ENCODE measurements around the gene WDR27. TPM values are rescaled to one million over a fixed set of nuclear protein-coding genes. Genes with fewer than 3 reads are reported as not detected.

The WDR27 gene
- total RNA-seq, 1 donor from 2014 or later, result 41.5 TPM

- H3K4me3 ChIP-seq, result peak overlapping the region; percentile 71 to 89
- H3K36me3 ChIP-seq, result no peaks in the 10 kb centered on the region
- TF ChIP-seq POLR2A (IDR thresholded peaks at IDR 0.05), result no peak
- TF ChIP-seq POLR2AphosphoS5 (IDR thresholded peaks at IDR 0.05; ENCODE audit: insufficient read depth in 1 of 2, low read depth in 1 of 2), result no peak
- TF ChIP-seq CTCF (IDR thresholded peaks at IDR 0.05), result no peak
- H3K9me3 ChIP-seq, result no peaks in the 10 kb centered on the region
- peak overlapping the region; percentile 95 for H3K27ac ChIP-seq
- DNase-seq (ENCODE audit: extremely low spot score in 2 of 2), result no peak
- intact Hi-C loops (cut with DNase I), result no loop called here
- no peaks in the 10 kb centered on the region for H3K27me3 ChIP-seq
- peaks cover 41% of the 10 kb centered on the region for H3K4me1 ChIP-seq
Measured at GRCh38 chr6:169722362-169723199, 20.8 kb upstream of the WDR27 start.

DNA sequence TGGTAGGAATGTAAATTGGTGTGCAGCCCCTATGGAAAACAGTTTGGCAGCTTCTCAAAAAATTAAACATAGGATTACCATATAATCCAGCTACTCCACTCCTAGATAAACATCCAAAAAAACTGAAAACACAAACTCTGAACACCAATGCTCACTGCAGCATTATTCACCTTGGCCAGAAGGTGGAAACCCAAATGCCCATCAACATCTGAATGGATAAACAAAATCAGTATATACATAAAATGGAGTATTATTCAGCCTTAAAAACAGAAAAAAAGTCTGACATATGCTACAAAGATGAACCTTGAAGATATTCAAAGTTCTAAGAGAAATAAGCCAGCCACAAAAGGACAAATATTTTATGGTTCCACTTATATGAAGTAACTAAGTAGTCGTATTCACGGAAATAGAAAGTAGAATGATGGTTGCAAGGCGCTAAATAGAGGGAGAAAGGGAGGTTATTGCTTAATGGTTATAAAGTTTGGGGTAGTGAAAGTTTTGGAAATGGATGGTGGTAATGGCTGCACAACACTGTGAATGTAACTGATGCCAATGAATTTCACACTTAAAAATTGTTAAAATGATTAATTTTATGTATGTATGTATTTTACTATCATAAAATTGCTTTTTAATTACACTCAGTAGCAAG, 18.5 kb upstream of the WDR27 start:
- H3K27ac ChIP-seq, result no peak overlapping the region
- DNase-seq (ENCODE audit: extremely low spot score in 2 of 2), result no peak
- peaks cover 36% of the 10 kb centered on the region for H3K4me1 ChIP-seq
- TF ChIP-seq POLR2AphosphoS5 (IDR thresholded peaks at IDR 0.05; ENCODE audit: insufficient read depth in 1 of 2, low read depth in 1 of 2) (no peak), CTCF (IDR thresholded peaks at IDR 0.05) (no peak), POLR2A (IDR thresholded peaks at IDR 0.05) (no peak)
- no peak overlapping the region for H3K4me3 ChIP-seq
- H3K9me3 ChIP-seq, result no peaks in the 10 kb centered on the region
- no peaks in the 10 kb centered on the region for H3K27me3 ChIP-seq
- intact Hi-C loops (cut with DNase I), result no loop called here
- peaks cover 0 to 16% of the 10 kb centered on the region in 2 donors for H3K36me3 ChIP-seq

DNA sequence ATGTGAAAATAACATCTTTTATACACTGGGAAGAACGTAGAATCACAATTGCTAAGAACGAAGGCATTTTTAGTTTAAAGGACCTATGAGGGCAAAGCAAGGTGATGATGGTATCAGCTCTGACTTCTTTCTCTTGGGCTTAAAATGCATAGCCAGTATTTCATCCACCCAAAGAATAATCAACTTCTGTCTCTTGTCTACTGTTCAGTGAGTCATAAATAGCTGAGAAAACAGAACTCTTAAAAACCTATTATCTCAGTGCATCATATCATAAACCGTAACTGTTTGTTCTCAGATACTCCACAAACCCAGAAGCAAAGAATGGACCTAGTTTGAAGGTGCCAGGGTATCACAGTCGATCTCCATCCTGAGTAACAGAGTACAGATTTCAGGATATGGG, 17.3 kb upstream of the WDR27 start:
- Histone ChIP-seq H3K4me3 (no peak overlapping the region), H3K27me3 (no peaks in the 10 kb centered on the region), H3K9me3 (no peaks in the 10 kb centered on the region), H3K4me1 (peaks cover 33% of the 10 kb centered on the region), H3K36me3 (peaks cover 0 to 28% of the 10 kb centered on the region in 2 donors), H3K27ac (no peak overlapping the region)
- no peak for DNase-seq (ENCODE audit: extremely low spot score in 2 of 2)
- no peak for TF ChIP-seq POLR2A (IDR thresholded peaks at IDR 0.05)
- TF ChIP-seq CTCF (IDR thresholded peaks at IDR 0.05), result no peak
- no peak for TF ChIP-seq POLR2AphosphoS5 (IDR thresholded peaks at IDR 0.05; ENCODE audit: insufficient read depth in 1 of 2, low read depth in 1 of 2)
- intact Hi-C loops (cut with DNase I), result no loop called here

- TF ChIP-seq POLR2A (IDR thresholded peaks at IDR 0.05) (no peak), POLR2AphosphoS5 (IDR thresholded peaks at IDR 0.05; ENCODE audit: insufficient read depth in 1 of 2, low read depth in 1 of 2) (no peak), CTCF (IDR thresholded peaks at IDR 0.05) (no peak)
- DNase-seq (ENCODE audit: extremely low spot score in 2 of 2), result no peak
- H3K36me3 ChIP-seq, result peaks cover 0 to 61% of the 10 kb centered on the region in 2 donors
Measured at GRCh38 chr6:169714595-169714994, 12.8 kb upstream of the WDR27 start.

DNA sequence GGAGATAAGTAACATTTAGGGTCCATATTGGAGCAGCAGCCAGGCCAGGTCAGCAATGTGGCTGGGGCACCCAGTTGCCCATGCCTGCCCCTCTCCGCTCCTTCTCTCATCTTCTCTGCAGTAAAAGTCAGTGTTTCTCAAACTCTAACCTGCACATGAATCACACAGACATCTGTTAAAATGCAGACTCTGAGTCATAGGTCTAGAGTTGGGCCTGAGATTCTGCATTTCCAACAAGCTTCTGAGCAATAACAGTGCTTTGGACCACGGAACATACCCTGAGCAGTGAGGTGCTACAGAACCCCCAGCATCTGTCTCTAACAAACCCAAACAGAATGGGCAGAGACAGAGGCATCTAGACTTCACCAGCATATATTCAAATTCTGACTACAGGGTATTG, 12.3 kb upstream of the WDR27 start:
- Histone ChIP-seq H3K9me3 (no peaks in the 10 kb centered on the region), H3K27me3 (no peaks in the 10 kb centered on the region), H3K27ac (no peak overlapping the region), H3K4me1 (peaks cover under 1% of the 10 kb centered on the region), H3K36me3 (peaks cover 0 to 62% of the 10 kb centered on the region in 2 donors), H3K4me3 (no peak overlapping the region)
- DNase-seq (ENCODE audit: extremely low spot score in 2 of 2), result no peak
- intact Hi-C loops (cut with DNase I), result no loop called here
- no peak for TF ChIP-seq CTCF (IDR thresholded peaks at IDR 0.05)
- TF ChIP-seq POLR2A (IDR thresholded peaks at IDR 0.05), result no peak
- no peak for TF ChIP-seq POLR2AphosphoS5 (IDR thresholded peaks at IDR 0.05; ENCODE audit: insufficient read depth in 1 of 2, low read depth in 1 of 2)

More at GRCh38 chr6:169714595-169714994, 12.8 kb upstream of the WDR27 start:
- Histone ChIP-seq H3K9me3 (no peaks in the 10 kb centered on the region), H3K4me1 (peaks cover 4% of the 10 kb centered on the region), H3K27me3 (no peaks in the 10 kb centered on the region), H3K4me3 (no peak overlapping the region), H3K27ac (no peak overlapping the region)
- intact Hi-C loops (cut with DNase I), result no loop called here
